HG03066 (cell line): ENCODE measurements around the gene TCERG1L.

Source experiments
- ATAC-seq: cut with Tn5 transposase; IDR thresholded peaks from one replicate; pipeline ENCODE4 v1.9.1; 2021; ENCODE audit warnings: low read depth; ENCODE audit not compliant: unreplicated experiment

The TCERG1L gene

GRCh38 chr10:131211965-131212619 lies 99.4 kb downstream of the TCERG1L start:
- no peak for ATAC-seq

DNA sequence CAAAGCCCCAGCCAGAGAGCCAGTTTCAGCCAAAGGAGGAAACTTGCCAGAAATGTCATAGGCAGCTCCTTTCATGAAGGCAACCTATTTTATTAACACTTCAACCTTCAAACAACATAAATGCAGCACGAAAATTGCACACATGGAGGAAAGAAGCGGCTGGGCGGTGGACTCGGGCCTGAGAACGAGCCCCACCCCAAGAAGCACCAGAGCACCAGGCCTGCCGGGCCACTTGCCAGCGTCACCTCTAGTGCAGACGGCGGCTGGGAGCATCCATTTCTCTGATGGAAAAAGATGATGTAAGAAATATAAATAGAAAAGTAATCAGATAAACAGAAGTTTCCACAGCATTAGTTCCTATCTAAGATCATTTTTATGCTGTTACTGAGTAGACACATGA lies 100.0 kb downstream of the TCERG1L start:
- no peak for ATAC-seq

DNA sequence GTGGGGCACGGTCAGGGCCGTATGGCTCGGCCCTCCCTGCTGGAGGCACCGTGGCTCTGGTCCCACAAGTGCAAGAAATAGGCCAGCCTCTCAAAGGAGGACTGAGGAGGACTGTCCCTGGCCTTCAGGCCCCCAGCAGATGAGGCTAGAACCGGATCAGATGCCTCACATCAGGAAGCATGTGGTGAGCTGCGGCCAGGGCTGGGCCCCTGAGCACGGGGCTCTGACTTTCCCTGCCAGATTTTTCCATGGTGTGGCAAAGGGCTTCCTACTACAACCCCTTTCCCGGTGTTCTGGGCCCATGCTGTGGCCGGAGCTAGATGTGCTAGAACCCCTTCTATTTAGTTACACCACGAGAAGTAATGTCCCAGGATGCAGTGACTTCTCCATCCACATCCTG lies 100.4 kb downstream of the TCERG1L start:
- no peak for ATAC-seq

- ATAC-seq = no peak
Observed at GRCh38 chr10:131210181-131210580, 101.3 kb downstream of the TCERG1L start.

GRCh38 chr10:131207584-131208532 lies 103.7 kb downstream of the TCERG1L start:
- ATAC-seq = no peak

GRCh38 chr10:131207176-131207575 lies 104.3 kb downstream of the TCERG1L start:
- no peak for ATAC-seq

GRCh38 chr10:131206111-131206995 lies 105.2 kb downstream of the TCERG1L start:
- ATAC-seq = no peak

- no peak for ATAC-seq
Observed at GRCh38 chr10:131205556-131205955, 106.0 kb downstream of the TCERG1L start.

GRCh38 chr10:131204406-131205152 lies 106.9 kb downstream of the TCERG1L start:
- ATAC-seq = no peak

DNA sequence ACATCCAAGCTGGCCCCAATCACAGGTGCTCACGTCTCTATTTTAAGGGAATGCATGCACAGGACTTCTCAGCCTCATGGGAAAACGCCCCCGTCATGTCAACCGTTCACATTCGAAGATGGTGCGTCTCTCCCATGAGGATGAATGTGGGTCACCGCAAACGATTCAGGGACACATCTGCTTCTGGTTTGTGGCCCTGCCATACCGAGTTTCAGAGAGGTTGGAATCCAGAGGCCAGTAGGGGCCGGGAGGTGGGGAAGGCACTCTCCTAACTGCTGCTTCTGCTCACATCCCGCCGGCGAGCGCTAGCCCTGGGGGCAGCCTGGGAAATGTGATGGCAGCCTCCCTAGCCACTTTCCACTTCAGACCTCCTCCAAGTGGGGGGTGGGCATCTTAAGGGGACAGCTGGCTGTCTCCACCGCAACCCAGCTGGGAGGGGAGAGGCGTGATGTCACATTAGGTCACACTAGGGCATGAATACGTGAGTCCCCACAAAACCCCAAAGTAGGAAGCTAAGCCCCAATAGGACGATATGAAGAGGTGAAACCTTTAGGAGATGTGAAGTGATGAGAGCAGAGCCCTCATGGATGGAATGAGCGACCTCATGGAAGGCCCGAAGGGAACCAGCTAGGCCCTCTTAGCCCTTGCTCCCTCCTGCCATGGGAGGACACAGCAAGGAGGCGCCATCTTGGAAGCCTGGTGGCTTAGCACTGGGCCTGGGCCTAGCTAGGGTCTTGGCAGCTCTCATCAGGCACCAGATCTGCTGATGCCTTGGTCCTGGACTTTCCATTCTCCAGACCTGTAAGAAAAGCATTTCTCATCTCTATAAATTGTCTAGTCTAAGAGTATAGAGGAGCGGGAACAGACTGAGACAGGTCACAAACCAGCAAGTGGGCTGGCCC lies 107.8 kb downstream of the TCERG1L start:
- ATAC-seq = no peak

- no peak for ATAC-seq
Observed at GRCh38 chr10:131202990-131203389, 108.5 kb downstream of the TCERG1L start.

DNA sequence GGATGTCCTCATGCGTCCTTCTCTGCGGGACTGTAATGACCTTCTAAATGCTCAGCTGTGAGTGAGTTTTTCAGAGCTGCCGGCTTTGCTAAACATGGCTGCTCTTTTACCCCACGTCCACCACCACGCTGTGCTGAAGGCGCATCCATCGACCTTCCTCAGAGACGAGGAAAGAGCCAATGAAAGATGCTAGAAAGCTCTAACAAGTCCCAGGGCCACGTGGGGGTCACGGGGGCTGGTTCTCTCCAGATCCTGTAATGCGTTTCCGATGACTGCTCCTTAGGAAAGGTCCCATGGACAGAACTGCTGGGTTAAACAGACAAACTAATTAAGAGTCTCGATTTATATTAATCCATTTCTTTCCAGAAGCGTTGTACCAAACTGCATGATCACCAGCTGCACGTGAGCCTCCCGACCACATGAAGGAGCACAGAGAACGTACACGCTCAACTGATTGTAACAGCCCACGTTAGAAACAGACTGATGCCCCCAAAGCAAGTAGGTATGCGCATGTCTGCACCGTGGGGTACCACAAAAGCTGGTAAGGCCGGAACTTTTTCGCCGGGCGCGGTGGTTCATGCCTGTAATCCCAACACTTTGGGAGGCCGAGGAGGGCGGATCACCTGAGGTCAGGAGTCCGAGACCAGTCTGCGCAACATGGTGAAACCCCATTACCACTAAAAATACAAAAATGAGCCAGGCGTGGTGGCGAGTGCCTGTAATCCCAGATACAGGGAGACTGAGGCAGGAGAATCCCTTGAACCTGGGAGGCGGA lies 109.6 kb downstream of the TCERG1L start:
- no peak for ATAC-seq

- no peak for ATAC-seq
Observed at GRCh38 chr10:131200856-131201470, 110.6 kb downstream of the TCERG1L start.

GRCh38 chr10:131199646-131200045 lies 111.9 kb downstream of the TCERG1L start:
- ATAC-seq = no peak

GRCh38 chr10:131198843-131199242 lies 112.7 kb downstream of the TCERG1L start:
- ATAC-seq = no peak

DNA sequence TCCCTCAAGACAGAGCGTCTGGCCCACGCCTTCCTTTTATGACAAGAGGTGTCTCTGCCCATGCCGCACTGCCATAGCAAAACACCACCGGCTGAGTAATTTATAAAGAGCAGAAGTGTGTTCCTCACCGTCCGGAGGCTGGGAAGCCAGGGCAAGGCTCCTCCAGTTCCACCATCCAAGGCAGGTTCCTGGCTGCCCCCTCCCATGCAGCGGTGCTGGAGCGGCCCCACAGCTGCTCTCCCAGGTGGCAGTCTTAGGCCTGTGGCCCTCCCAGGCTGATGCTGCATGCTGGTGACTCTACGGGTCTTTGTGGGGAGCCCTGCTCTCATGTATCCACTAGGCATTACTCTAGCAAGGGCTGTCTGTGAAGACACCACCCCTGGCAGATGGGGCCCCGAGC lies 113.1 kb downstream of the TCERG1L start:
- ATAC-seq = no peak

- no peak for ATAC-seq
Observed at GRCh38 chr10:131196176-131196885, 115.2 kb downstream of the TCERG1L start.
